GM10266 (cell line): Measurements from ENCODE around the gene GPX3.

Experiments
- DNase-seq: peaks from one replicate; pipeline ENCODE4 v3.0.0; 2012; ENCODE audit errors: extremely low spot score
- CTCF ChIP-seq: IDR thresholded peaks from 2 replicates; pipeline ENCODE4 v1.5.1; 2012; ENCODE audit warnings: mild to moderate bottlenecking, low read depth; ENCODE audit not compliant: control insufficient read depth, insufficient read depth; ENCODE audit errors: missing control alignments

Gene GPX3

GRCh38 chr5:151008906-151009305 is 11.5 kb upstream of the GPX3 start:
- no peak for DNase-seq
- TF ChIP-seq CTCF: no peak

- TF ChIP-seq CTCF: no peak
- no peak for DNase-seq
Observed at GRCh38 chr5:151012862-151013261, 7.5 kb upstream of the GPX3 start.

- TF ChIP-seq CTCF: no peak
- DNase-seq: no peak
Observed at GRCh38 chr5:151014680-151015343, 5.6 kb upstream of the GPX3 start.

- no peak for TF ChIP-seq CTCF
- DNase-seq: no peak
Observed at GRCh38 chr5:151015974-151016587, 4.3 kb upstream of the GPX3 start.

- TF ChIP-seq CTCF: no peak
- no peak for DNase-seq
Observed at GRCh38 chr5:151016700-151017099, 3.7 kb upstream of the GPX3 start.

GRCh38 chr5:151017897-151018296 is 2.5 kb upstream of the GPX3 start:
- DNase-seq: no peak

More at GRCh38 chr5:151017897-151018296, 2.5 kb upstream of the GPX3 start:
- no peak for TF ChIP-seq CTCF
